KMS-11 (cell line): ENCODE measurements around the gene USP34.

Experiments
- H2AFZ ChIP-seq: fragments of 200-600 bp; sonication (generic); 2 replicates; pipeline ENCODE4 v1.6.1; 2016; ENCODE audit warnings: antibody characterized with exemption, mixed run types, low read depth
- H3K27ac ChIP-seq: fragments of 200-600 bp; sonication (generic); 2 replicates; pipeline ENCODE4 v1.6.1; 2016; ENCODE audit warnings: mild to moderate bottlenecking, mixed run types
- H3K27me3 ChIP-seq: fragments of 200-600 bp; sonication (generic); 2 replicates; pipeline ENCODE4 v1.6.1; 2017; ENCODE audit warnings: mild to moderate bottlenecking, low read depth, mixed run types, moderate library complexity; ENCODE audit not compliant: insufficient read depth
- H3K36me3 ChIP-seq: fragments of 200-600 bp; sonication (generic); 2 replicates; pipeline ENCODE4 v1.6.1; 2017; ENCODE audit warnings: mild to moderate bottlenecking, mixed run types; ENCODE audit not compliant: insufficient read depth
- H3K4me1 ChIP-seq: fragments of 200-600 bp; sonication (generic); 2 replicates; pipeline ENCODE4 v1.6.1; 2016; ENCODE audit warnings: mild to moderate bottlenecking, low read depth, mixed run types; ENCODE audit not compliant: poor library complexity, severe bottlenecking
- H3K4me2 ChIP-seq: fragments of 200-600 bp; sonication (generic); 2 replicates; pipeline ENCODE4 v1.7.0; 2016; ENCODE audit warnings: mild to moderate bottlenecking, mixed run types
- H3K4me3 ChIP-seq: fragments of 200-600 bp; sonication (generic); IDR thresholded peaks from 2 replicates; pipeline ENCODE4 v1.6.1; 2017; ENCODE audit warnings: low read depth, low read length, mixed read lengths; ENCODE audit not compliant: insufficient read depth
- H3K79me2 ChIP-seq: fragments of 200-600 bp; sonication (generic); 2 replicates; pipeline ENCODE4 v1.6.1; 2016; ENCODE audit warnings: low read depth, mixed run types; ENCODE audit not compliant: insufficient read depth
- H3K9ac ChIP-seq: fragments of 200-600 bp; sonication (generic); 2 replicates; pipeline ENCODE4 v1.6.1; 2016; ENCODE audit warnings: mild to moderate bottlenecking, mixed run types
- H4K20me1 ChIP-seq: fragments of 200-600 bp; sonication (generic); 2 replicates; pipeline ENCODE4 v1.6.1; 2016; ENCODE audit warnings: mild to moderate bottlenecking, mixed run types; ENCODE audit not compliant: insufficient read depth
- TF ChIP-seq, protein P1 (sequence below): fragments of 200-600 bp; sonication (generic); conservative IDR thresholded peaks from 2 replicates; pipeline ENCODE4 v1.6.1; 2017; ENCODE audit warnings: low read depth, mild to moderate bottlenecking, antibody characterized with exemption, low read length, moderate library complexity, mixed read lengths

The USP34 gene

DNA sequence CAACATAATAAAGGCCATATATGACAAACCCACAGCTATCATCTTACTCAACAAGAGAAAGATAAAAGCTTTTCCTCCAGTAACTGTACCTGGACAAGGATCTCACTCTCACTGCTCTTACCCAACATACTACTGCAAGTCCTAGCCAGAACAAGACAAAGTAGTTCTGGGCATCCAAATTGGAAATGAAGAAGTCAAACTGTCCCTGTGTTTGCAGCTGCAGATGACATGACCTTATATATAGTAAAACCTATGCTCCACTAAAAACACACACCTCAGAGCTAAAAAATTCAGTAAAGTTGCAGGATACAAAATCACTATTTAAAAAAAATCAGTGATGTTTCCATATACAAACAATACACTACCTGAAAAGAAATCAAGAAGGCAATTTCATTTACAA is 32.2 kb downstream of the USP34 start:
- Histone ChIP-seq H3K27me3 (no peaks in the 10 kb centered on the region), H2AFZ (no peak overlapping the region), H4K20me1 (peaks cover 40% of the 10 kb centered on the region), H3K27ac (no peak overlapping the region), H3K4me1 (peaks cover 49% of the 10 kb centered on the region), H3K4me2 (no peak overlapping the region), H3K79me2 (peaks cover 100% of the 10 kb centered on the region), H3K4me3 (no peak overlapping the region), H3K36me3 (no peaks in the 10 kb centered on the region), H3K9ac (no peak overlapping the region)
- TF ChIP-seq, protein P1, sequence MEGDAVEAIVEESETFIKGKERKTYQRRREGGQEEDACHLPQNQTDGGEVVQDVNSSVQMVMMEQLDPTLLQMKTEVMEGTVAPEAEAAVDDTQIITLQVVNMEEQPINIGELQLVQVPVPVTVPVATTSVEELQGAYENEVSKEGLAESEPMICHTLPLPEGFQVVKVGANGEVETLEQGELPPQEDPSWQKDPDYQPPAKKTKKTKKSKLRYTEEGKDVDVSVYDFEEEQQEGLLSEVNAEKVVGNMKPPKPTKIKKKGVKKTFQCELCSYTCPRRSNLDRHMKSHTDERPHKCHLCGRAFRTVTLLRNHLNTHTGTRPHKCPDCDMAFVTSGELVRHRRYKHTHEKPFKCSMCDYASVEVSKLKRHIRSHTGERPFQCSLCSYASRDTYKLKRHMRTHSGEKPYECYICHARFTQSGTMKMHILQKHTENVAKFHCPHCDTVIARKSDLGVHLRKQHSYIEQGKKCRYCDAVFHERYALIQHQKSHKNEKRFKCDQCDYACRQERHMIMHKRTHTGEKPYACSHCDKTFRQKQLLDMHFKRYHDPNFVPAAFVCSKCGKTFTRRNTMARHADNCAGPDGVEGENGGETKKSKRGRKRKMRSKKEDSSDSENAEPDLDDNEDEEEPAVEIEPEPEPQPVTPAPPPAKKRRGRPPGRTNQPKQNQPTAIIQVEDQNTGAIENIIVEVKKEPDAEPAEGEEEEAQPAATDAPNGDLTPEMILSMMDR, result no peak

DNA sequence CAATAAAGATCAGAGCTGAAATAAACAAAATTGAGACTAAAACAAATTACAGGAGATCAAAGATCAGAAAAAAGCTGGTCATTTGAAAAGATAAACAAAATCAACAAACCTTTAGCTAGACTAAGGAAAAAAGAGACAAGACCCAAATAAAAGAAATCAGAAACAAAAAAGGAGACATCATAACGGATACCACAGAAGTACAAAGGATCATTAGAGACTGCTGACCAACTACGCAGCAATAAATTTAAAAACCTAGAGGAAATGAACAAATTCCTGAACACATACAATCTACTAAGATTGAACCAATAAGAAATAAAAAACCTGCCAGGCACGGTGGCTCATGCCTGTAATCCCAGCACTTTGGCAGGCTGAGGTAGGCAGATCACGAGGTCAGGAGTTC is 33.7 kb downstream of the USP34 start:
- TF ChIP-seq, protein P1, result no peak
- Histone ChIP-seq H3K9ac (no peak overlapping the region), H3K79me2 (peaks cover 98% of the 10 kb centered on the region), H4K20me1 (peaks cover 41% of the 10 kb centered on the region), H3K4me2 (0 out of 2 replicates have a peak overlapping the region, but pooled peaks have one; percentile 0), H3K4me1 (peaks cover 60% of the 10 kb centered on the region), H3K27ac (no peak overlapping the region), H3K27me3 (no peaks in the 10 kb centered on the region), H2AFZ (no peak overlapping the region), H3K4me3 (no peak overlapping the region), H3K36me3 (no peaks in the 10 kb centered on the region)

DNA sequence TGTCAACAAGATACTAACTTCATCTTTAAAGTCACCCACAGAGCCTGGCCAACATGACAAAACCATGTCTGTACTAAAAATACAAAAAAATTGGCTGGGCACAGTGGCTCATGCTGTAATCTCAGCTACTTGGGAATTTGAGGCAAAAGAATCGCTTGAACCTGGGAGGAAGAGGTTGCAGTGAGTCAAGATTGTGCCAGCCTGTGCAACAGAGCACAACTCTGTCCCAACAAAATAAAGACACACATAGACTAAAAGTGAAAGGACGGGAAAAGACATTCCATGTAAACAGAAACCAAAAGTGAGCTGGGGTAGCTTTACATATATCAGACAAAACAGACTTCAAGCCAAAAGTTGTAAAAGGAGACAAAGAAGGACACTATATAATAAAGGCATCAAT is 34.8 kb downstream of the USP34 start:
- Histone ChIP-seq H3K27me3 (no peaks in the 10 kb centered on the region), H2AFZ (no peak overlapping the region), H4K20me1 (peaks cover 32% of the 10 kb centered on the region), H3K36me3 (no peaks in the 10 kb centered on the region), H3K4me3 (no peak overlapping the region), H3K4me2 (0 out of 2 replicates have a peak overlapping the region, but pooled peaks have one; percentile 0), H3K27ac (no peak overlapping the region), H3K4me1 (peaks cover 60% of the 10 kb centered on the region), H3K9ac (no peak overlapping the region), H3K79me2 (peaks cover 98% of the 10 kb centered on the region)
- TF ChIP-seq, protein P1, result no peak

DNA sequence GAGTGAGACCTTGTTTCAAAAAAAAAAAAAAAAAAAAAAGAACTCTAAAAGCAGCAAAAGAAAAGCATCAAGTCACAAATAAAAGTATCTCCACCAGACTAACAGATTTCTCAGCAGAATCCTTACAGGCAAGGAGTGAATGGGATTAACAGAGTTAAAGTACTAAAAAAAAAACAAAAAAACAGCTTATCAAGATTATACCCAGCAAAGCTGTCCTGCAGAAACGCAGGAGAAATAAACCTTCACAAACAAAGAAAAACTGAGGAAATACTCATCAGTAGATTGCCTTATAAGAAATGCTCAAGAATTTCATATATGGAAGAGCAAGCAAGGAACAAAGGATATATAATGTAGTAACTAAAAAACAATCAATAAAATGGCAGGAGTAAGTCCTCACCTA is 35.6 kb downstream of the USP34 start:
- peaks cover 98% of the 10 kb centered on the region for H3K79me2 ChIP-seq
- no peak overlapping the region for H3K9ac ChIP-seq
- H3K36me3 ChIP-seq, result no peaks in the 10 kb centered on the region
- H3K27ac ChIP-seq, result no peak overlapping the region
- no peak overlapping the region for H2AFZ ChIP-seq
- TF ChIP-seq, protein P1, result no peak
- H3K4me3 ChIP-seq, result no peak overlapping the region
- peaks cover 32% of the 10 kb centered on the region for H4K20me1 ChIP-seq
- H3K27me3 ChIP-seq, result no peaks in the 10 kb centered on the region
- no peak overlapping the region; the same call in 1 of the 2 replicates for H3K4me2 ChIP-seq
- peaks cover 58% of the 10 kb centered on the region for H3K4me1 ChIP-seq

DNA sequence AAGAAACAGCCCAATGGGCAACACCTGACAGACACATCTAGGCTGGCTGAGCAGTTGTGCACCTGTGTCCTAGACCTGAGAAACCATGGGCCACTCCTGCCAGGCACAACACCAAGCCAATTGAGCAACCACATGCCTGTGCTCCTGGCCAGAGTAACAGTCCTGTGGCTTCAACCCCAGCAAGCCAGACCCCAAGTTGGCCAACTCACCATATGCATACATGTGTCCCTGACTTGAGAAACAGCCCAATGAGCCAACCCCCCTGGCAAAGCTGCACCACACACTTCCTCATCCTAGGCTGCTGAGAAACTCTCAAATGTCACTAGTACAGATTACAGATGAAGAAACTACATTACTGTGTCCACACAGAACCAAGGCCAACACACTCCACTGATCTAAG is 36.6 kb downstream of the USP34 start:
- no peaks in the 10 kb centered on the region for H3K36me3 ChIP-seq
- no peaks in the 10 kb centered on the region for H3K27me3 ChIP-seq
- peaks cover 55% of the 10 kb centered on the region for H3K4me1 ChIP-seq

More for the DNA sequence above, 36.6 kb downstream of the USP34 start:
- no peak overlapping the region for H3K27ac ChIP-seq
- no peak overlapping the region for H3K4me3 ChIP-seq
- no peak overlapping the region for H2AFZ ChIP-seq
- TF ChIP-seq, protein P1, result no peak
- H4K20me1 ChIP-seq, result peaks cover 32% of the 10 kb centered on the region
- H3K9ac ChIP-seq, result no peak overlapping the region
- H3K79me2 ChIP-seq, result peaks cover 97% of the 10 kb centered on the region
- no peak overlapping the region; the same call in 1 of the 2 replicates for H3K4me2 ChIP-seq
